HG02884 (cell line): ENCODE data around the gene NUTM2G.
"Not testable (repeated sequence)": the region's sequence is repeated elsewhere in the genome, so short reads cannot be mapped to it uniquely, and the experiment has no call there.

Experiments used
- ATAC-seq: cut with Tn5 transposase; IDR thresholded peaks from one replicate; pipeline ENCODE4 v1.9.1; 2021; ENCODE audit warnings: mild to moderate bottlenecking, moderate library complexity; ENCODE audit not compliant: unreplicated experiment

The NUTM2G gene

DNA sequence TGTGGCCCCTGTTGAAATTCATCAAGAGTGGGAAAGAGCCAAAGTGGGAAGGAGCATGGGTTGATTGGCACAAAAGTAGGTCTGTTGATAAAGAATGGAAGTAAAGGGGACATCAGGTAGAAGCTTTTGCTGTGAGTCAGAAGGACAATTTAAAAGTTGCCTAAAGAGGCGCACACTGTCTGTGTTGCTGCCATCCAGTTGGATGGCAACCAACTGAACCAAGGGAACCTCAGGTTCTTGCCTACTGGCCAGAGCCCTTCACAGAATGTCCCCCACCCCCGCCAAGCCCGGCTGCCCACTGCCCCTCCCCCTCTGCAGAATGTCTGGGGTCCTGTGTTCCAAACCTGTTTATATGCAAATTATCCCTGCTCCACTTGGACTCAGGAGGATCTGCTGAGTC, at the start of gene NUTM2G:
Gene NUTM2G, plus strand, starts transcription at position 301 of the 400 bp plus-strand sequence. CDS start 182 bp downstream, outside the sequence.
- ATAC-seq, result not testable (repeated sequence)

DNA sequence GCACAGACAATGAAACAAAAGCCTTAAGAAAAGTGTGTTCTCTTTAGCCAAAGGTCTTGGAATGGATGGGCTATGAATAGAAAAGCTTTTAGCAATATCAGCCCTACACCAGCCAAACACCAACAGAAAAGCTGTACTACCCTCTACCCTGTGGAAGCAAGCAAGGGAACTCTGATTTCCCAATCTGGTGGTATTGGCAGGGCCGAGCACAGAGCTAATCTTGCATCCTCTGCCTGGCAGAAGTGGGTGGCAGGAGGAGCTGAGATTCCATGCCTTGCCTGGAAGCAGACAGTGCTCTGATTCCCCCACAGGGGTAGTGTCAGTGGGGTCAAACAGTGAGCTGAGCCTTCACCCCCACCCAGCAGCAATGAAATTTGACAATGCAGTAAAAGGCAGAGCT, 44.7 kb upstream of the NUTM2G start:
- ATAC-seq, result no peak

GRCh38 chr9:96884443-96884842, 44.2 kb upstream of the NUTM2G start:
- ATAC-seq, result no peak

DNA sequence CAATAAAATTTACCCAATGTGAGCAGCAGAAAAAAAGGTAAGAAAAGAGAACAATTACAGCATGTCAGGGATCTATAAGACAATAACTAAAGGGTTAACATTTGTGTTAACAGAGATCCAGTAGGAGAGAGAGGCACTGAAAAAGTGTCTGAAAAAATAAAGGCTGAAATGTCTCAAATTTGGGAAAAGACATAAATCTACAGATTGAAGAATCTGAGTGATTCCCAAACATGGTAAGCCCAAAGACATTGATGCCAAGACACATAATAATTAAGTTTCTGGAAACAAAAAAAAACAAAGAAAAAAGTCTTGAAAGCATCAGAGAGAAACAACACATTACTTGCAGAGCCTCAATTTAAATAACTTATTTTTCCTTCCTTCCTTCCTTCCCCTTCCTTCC, 43.2 kb upstream of the NUTM2G start:
- ATAC-seq, result no peak

DNA sequence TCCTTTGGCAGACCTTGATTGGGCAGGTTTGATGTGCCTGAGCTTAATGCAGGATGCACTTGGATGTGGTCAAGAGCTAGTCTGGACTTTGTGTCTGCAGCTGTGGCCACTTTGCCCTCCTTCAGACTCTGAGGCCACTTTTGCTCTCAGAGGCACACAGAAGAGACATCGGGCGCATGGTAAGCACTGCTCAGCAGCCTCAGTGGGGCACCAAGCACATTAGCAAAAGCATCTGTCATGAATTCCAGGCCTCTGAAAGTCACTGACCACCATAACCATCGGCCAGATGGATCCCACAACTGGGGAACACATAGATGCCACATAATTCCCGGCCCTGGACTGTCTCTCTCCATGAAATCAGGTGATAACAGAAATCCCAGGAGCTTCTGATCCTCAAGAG, 40.1 kb upstream of the NUTM2G start:
- no peak for ATAC-seq

- ATAC-seq, result no peak
Measured at GRCh38 chr9:96892131-96892530, 36.5 kb upstream of the NUTM2G start.

DNA sequence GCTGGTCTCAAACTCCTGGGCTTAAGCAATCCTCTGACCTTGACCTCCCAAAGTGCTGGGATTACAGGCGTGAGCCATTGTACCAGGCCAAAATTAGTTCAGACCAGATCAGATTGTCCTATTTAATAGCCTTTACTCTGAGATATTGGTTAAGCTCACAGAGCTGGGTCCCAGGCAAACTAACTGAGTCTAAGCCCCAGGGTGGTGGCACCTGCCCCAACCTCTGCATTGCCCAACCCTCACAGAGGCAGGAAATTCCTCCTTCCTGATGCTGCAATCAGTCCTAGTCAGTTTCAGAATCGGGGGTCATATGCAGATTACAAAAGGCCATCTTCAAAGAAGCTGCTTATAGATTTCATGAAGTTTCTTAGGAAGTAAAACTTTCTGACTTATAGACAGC, 28.6 kb upstream of the NUTM2G start:
- not testable (repeated sequence) for ATAC-seq

DNA sequence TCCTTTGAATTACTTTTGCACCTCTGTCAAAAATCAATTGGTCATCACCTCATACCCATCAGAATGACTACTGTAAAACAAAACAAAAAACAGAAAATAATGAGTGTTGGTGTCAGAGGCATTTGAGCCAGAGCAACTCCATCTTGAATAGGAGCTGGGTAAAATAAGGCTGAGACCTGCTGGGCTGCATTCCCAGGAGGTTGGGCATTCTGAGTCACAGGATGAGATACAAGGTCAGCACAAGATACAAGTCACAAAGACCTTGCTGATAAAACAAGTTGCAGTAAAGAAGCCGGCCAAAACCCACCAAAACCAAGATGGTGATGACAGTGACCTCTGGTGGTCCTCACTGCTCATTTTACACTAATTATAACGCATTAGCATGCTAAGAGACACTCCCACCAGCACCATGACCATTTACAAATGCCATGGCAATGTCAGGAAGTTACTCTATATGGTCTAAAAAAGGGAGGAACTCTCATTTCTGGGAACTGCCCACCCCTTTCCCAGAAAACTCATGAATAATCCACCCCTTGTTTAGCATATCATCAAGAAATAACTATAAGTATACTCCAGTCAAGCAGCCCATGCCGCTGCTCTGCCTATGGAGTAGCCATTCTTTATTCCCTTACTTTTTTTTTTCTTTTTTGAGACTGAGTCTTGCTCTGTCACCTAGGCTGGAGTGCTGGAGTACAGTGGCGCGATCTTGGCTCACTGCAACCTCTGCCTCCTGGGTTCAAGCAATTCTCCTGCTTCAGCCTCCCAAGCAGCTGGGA, 23.5 kb upstream of the NUTM2G start:
- not testable (repeated sequence) for ATAC-seq

GRCh38 chr9:96908479-96908878, 20.2 kb upstream of the NUTM2G start:
- not testable (repeated sequence) for ATAC-seq

GRCh38 chr9:96915539-96915938, 13.1 kb upstream of the NUTM2G start:
- not testable (repeated sequence) for ATAC-seq

DNA sequence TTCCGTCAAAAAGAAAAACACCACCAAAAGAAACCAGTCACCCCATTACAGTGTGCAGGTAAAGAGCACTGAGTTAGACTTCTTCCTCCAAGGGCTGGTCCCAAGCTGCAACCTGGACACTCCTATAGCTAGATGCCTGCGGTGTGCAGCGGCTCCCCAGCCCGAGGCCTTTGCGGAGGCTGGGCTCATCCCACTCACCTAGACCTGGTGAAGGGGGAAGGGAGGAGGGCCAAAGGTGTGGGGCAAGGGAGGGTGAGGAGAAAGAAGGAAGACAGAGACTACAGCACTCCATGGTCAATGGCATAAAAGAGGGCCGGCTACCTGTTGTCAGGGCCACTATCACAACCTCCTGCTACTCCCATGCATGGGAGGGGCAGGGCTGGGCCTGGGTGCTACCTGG, 12.1 kb upstream of the NUTM2G start:
- not testable (repeated sequence) for ATAC-seq

GRCh38 chr9:96918550-96918949, 10.1 kb upstream of the NUTM2G start:
- not testable (repeated sequence) for ATAC-seq

DNA sequence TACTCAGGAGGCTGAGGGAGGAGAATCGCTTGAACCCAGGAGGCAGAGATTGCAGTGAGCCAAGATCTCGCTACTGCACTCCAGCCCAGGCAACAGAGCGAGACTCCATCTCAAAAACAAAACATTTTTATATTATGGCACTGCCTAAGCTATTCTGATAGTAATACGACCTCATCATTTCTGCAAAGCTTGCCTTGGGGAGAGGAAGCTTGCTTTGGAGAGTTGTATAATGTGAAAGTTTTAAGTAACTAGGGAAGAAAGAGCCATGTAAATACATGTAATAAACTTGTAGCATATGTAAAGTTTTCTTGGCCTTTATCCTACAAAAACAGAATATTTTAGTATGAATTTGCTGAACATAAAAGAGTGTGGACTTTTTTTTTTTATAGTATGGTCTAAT, 7.8 kb upstream of the NUTM2G start:
- not testable (repeated sequence) for ATAC-seq

DNA sequence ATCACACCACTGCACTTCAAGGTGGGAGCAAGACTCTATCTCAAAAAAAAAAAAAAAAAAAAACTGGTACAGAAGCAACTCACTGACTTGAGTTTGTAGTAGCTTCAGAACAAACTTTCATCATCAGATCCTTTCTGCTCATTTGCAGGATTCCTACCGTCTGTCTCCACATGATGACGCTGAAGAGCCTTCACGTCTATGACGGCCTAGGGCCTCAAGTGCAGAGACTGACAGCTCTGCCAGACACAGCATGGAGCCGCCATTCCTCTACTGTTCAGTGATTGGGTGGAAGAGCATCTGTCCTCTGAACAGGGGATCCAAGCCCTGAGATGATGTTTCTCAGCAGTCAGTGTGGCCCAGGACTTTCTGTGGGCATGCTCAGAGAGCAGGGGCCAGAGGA, 3.1 kb upstream of the NUTM2G start:
- not testable (repeated sequence) for ATAC-seq

GRCh38 chr9:96931665-96932064, 3.0 kb downstream of the NUTM2G start:
- ATAC-seq, result not testable (repeated sequence)

DNA sequence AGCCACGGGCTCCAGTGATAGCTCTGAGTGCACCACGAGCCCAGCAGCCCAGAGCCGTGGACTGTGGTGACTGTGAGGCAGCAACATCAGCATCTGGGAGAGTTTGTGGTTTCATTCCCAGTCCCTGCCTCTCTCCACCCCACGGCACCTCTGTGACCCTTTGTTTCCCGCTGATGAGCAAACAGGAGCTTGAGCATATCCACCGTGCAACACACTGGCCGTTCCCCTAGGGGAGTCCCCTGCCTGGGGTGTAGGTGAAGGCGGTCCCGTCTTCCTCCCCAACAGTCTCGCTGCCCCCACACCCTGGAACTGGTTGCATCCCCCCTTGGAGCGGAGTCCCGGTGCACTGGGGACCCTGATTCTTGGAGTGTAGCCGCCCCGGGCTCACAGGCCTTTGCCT, 5.5 kb downstream of the NUTM2G start:
- not testable (repeated sequence) for ATAC-seq

DNA sequence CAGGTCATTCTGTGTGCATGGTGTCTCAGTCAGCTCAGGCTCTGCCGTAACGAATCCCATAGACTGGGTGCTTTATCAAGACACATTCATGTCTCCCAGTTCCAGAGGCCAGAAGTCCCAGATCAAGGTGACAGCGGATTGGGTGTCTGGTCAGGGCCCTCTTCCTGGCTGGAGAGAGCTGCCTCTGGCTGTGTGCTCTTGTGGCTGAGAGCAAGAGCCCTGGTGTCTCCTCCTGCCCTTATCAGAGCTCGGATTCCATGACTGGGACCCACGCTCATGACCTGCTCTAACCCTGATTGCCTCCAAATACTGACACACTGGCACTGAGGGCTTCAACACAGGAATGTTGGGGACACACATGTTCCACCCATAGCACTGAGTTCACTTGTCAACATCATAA, 6.1 kb downstream of the NUTM2G start:
- ATAC-seq, result not testable (repeated sequence)

DNA sequence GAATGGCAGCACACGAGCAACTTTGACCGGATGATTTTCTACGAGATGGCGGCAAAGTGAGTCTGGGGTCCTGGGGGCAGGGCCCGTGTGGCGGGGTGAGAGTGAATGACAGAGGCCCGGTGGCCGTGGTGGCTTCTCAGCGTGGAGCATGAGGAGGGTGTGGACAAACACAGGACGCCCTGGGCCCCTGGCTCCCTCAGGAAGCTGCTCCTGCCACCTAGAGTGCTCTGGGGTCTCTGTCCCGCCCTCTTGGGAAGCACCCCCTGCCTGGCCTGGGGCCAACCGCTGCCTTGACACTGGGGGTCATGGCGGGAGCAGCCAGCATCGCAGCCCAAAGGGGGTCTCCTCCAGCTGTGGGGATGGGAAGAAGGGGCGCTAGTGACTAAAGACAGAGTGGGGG, 6.8 kb downstream of the NUTM2G start:
- not testable (repeated sequence) for ATAC-seq

GRCh38 chr9:96937442-96937841, 8.8 kb downstream of the NUTM2G start:
- not testable (repeated sequence) for ATAC-seq

GRCh38 chr9:96938957-96939665, 10.5 kb downstream of the NUTM2G start:
- ATAC-seq, result not testable (repeated sequence)

- not testable (repeated sequence) for ATAC-seq
Measured at GRCh38 chr9:96940982-96941381, 12.3 kb downstream of the NUTM2G start.

DNA sequence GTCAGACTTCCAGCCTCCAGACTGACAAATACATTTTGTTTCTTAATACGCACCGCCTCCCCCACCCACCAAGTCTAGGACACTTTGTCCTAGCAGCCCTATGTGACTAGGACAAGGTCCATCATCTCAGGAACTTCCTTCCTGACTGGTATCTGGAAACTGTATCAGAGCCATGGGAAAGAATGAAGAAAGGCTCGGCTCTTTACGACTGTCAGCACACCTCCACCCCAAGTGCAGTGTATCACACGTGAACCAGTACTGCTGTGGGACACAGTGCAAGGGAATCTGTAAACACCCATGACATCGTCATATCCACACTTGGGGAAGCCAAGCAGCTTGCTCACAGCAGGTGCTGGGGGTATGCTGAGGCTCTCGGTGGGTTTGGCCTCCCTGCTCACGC, 13.0 kb downstream of the NUTM2G start:
- ATAC-seq, result not testable (repeated sequence)
